GM12864 (cell line): ENCODE data around the gene DHX34.

ENCODE experiments used
- DNase-seq: peaks from one replicate; pipeline ENCODE4 v3.0.0-alpha.2; 2011; ENCODE audit warnings: low read depth
- H3K4me3 ChIP-seq: 2 replicates; pipeline ENCODE4 v1.5.1; 2011; ENCODE audit warnings: mild to moderate bottlenecking, low read depth, low read length, control low read depth
- TF ChIP-seq, protein P1 (sequence below): IDR thresholded peaks from 2 replicates; pipeline ENCODE4 v1.5.1; 2011; ENCODE audit warnings: low read depth, mild to moderate bottlenecking, moderate library complexity, low read length, control low read depth, inconsistent platforms; ENCODE audit errors: missing control alignments

Gene DHX34

DNA sequence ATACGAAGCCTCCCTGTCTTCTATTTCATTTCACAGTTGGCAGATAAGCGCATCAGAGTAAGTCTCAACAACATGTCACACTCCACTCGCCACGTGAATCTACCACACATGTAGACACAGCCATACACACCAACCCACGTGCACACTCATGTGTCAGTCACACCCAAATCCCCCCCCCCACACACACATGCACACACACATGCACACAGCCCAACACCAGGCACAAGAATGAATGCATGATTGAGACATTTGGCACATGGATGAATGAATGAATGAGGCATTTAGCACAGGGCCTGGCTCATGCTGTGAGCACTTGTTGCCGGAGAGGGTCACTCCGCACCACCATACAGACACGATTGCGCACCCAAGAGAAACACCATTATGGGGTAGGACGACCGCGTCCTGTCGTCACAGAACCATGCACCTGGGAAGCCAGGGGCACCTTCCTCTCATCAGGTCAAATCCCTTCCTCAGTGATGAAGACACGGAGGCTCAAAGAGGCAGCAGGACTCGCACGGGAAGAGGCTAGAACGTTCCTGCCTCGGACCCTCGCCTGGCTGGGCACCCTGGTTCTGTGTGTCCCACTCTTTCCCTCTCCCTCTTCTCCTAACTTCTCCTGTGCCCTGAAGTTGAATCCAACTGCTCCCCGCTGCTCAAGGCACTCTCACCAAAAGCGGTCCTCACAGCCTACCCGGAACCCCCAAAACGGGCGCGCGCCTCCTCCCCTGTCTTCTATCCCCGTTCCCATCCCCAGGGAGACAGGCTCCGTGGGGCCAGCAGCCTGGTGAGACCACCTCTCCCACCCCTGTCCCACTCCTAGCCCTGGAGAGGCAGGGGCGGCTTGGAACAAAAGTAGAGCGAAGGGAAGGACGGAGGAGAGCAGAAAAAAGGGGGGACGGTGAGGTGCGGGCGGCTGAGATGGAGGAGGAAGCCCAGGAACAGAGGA lies 68.9 kb downstream of the DHX34 start:
- H3K4me3 ChIP-seq: no peak overlapping the region
- TF ChIP-seq, protein P1, sequence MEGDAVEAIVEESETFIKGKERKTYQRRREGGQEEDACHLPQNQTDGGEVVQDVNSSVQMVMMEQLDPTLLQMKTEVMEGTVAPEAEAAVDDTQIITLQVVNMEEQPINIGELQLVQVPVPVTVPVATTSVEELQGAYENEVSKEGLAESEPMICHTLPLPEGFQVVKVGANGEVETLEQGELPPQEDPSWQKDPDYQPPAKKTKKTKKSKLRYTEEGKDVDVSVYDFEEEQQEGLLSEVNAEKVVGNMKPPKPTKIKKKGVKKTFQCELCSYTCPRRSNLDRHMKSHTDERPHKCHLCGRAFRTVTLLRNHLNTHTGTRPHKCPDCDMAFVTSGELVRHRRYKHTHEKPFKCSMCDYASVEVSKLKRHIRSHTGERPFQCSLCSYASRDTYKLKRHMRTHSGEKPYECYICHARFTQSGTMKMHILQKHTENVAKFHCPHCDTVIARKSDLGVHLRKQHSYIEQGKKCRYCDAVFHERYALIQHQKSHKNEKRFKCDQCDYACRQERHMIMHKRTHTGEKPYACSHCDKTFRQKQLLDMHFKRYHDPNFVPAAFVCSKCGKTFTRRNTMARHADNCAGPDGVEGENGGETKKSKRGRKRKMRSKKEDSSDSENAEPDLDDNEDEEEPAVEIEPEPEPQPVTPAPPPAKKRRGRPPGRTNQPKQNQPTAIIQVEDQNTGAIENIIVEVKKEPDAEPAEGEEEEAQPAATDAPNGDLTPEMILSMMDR: no peak
- DNase-seq: no peak

DNA sequence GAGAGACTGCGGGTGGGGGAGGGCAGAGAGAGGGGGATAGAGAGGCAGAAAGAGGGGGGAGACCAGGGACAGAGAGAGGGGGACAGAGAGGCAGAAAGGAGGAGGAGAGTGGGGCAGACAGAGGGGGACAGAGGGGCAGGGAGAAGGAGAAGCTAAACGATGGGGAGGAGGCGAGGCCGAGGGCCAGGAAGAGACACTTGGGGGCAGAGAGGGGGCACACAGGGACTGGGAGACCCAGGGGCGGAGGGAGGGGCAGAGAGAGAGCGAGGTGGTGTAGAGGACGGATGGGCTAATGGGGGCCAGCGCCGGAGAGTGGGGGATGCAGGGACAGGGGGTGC lies 69.5 kb downstream of the DHX34 start:
- TF ChIP-seq, protein P1: no peak
- no peak overlapping the region for H3K4me3 ChIP-seq
- DNase-seq: no peak

DNA sequence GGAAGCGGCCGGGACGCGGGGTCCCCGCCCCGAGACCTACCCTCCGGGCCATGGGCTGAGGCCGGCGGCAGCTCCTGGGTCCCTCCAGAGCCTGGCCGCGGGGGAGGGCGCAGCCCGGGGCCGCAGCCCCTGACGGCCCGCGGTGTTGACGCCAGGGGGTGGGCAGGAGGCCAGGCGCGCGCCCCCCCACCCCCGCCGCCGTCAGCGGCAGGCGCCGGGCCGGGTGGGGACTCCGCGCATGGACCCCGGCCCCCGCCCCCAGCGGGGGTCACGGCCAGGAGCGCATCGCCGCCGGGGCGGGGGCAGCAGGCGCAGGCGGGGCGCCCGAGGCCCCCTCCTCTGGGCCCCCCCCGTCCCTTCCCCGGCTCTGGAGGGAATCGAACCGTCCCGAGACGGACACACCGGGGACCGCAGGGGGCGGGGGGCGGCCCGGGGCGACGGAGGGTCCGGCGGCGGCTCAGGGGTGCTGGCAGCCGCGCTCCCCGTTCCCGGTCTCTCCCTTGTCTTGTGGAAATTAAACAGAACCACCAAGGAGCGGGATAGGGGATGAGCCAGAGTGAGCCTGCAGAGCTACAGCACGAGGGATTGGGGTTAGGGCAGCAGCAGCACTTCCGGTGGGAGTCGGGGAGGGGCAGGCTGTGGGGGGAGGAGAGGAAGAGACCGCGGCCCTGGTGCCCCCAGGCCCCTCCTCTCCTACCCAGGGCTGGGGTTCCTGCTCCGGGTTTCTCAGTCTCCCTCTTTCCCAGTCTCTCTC lies 70.1 kb downstream of the DHX34 start, which contains the start of gene MEIS3:
Gene MEIS3, minus strand, starts transcription at position 498 of the 754 bp plus-strand sequence. Its CDS starts 446 bp downstream, at position 52.
- H3K4me3 ChIP-seq: no peak within 1 kb of the TSS
- TF ChIP-seq, protein P1: no peak
- no peak for DNase-seq

DNA sequence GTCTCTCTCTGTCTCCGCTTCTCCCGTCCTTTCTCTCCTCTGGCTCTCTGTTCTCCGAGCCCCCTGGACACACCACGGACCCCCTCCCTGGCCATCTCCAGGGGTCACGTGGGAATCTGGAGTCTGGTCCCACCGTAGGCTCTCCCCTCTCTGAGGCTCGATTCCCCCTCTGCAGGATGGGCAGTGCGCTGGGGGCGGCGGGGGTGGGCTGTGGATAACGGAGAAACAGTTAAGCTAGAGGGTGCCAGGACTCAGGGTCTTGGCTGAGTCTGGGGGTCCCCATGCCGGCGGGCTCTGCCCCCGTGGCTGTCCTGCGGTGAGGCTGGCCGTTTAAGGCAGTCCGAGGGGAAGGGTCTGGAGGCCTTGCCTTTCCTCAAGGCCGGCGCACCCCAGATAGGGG lies 70.7 kb downstream of the DHX34 start:
- H3K4me3 ChIP-seq: no peak overlapping the region
- DNase-seq: no peak
- TF ChIP-seq, protein P1: no peak

DNA sequence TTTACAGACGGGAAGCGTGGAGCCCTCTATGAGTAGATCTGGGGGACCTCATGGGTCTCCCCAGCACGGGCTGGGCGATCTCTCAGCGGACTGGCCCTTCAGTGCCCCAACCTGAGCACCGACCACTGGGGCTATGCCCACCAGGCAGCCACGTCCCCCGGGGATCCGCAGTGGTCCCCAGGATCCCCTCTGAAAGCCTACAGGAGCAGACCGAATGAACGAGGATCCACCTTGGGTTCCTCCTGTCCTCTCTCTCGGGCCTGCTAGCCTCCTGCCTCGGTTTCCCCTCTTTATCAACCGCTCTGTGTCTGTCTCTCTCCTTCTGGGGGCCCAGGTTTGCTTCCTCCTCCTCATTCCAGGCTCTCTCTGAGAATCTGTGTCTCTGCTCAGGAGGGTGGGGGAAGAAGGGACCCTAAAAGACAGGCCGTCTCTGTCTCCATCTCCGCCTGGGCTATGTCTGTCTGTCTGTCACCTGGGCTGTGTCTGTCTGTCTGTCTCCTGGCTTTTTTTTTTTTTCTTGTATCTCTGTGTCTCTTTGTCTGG lies 72.2 kb downstream of the DHX34 start:
- TF ChIP-seq, protein P1: no peak
- no peak overlapping the region for H3K4me3 ChIP-seq
- no peak for DNase-seq

DNA sequence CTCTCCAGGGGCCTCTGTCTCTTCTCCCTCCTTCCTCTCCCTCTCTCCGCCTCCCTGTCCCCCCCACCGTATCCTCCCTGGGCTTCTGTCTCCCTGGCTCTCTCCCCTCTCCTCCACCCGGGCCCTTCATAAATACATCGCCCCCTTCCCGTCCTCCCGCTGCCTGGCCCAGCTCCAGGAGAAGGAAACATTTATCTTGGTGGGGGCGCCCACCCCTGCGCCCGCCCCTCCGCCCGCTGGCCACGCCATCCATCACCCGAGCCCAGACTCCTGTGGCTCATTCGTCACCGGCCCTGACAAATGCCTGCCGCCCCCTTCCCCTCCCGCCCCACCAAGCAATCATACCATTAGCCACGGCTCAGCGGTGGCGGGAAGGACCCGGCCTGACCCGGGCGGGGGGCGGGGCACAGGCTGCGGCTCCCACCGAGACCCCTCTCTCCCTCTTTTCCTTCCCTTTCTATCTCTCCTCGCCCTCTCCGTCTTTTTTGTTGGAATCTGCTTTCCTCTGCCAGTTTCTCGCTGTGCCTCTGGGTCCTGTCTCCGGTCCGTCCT lies 72.8 kb downstream of the DHX34 start:
- no peak overlapping the region for H3K4me3 ChIP-seq

More for the DNA sequence above, 72.8 kb downstream of the DHX34 start:
- TF ChIP-seq, protein P1: no peak
- no peak for DNase-seq
